NCI-H460 (cell line): Measurements from ENCODE around the gene MAP1LC3B. TPM values are rescaled to one million over a fixed set of nuclear protein-coding genes. Genes with fewer than 3 reads are reported as not detected.
"Not testable (repeated sequence)": the region's sequence is repeated elsewhere in the genome, so short reads cannot be mapped to it uniquely, and the experiment has no call there.

Experiments
- DNase-seq: peaks from one replicate; pipeline ENCODE4 v3.0.0-alpha.2; 2016; ENCODE audit warnings: low read depth; ENCODE audit errors: extremely low read depth
- total RNA-seq: library from RNA; depleted of rRNA; stranded (reverse); fragments of >200 nt; shearing (Covaris generic); gene quantifications from 2 replicates; pipeline ENCODE4 v1.2.3, GENCODE V29; 2014

The MAP1LC3B gene
- total RNA-seq, 1 experiment from 2014 or later = 42.9 TPM

- DNase-seq = no peak
These were observed 11.7 kb upstream of the MAP1LC3B start for GRCh38 chr16:87380403-87380802.

DNA sequence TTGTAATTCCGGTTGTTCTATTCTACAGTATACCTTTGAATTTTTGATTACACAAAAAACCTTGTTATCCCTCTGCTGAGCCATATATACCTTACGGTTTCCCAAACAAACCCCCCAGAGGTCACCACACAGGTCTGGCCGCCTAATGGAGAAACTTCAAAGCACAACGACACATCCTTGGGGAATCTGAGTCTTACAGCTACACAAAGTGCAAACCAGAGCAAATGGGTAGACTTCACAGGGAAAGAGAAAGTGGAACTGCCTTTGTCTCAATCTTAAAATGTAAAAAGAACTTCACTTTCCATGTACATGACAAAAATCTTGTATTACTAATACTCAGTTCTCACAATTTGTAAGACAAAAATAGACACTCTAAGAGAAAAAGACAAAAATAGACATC lies 11.3 kb upstream of the MAP1LC3B start:
- DNase-seq = no peak

DNA sequence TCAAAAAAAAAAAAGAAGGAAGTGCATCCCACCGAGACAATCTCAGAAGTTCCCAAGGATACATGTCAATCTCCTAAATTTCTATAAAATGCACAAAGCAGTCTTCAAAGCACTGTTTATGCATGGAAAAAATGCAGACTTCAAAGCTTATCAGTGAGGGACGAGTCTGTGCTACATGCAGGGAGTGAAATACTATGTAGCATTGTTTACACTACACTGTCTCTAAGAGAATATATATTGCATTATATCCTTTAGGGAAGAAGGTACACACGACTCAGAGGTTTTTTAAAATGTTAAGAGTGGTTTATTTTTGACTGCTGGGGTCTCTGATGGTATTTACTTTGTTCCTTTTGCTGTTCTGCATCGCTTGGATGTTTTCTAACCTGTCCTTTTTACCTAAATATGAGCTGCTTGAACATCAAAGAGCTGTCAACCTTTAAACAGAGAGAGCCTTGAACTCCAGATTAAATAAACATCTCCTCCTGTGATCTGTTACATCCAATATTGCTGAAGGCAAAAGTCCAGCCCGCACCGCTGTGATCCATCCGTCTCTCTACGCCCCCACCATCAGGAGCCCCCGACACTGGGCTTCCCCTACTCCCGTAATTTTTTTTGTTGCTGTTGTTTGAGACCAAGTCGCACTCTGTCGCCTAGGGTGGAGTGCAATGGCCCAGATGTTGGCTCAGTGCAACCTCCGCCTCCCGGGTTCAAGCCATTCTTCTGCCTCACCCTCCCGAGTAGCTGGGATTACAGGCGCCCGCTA lies 9.9 kb upstream of the MAP1LC3B start:
- DNase-seq = no peak

GRCh38 chr16:87383505-87384161 lies 8.5 kb upstream of the MAP1LC3B start, which contains the start of gene FBXO31:
TSS of gene FBXO31 (minus strand) at chr16:87383776. CDS start at chr16:87383744, 32 bp downstream.
- DNase-seq = peak; percentile 79

- no peak for DNase-seq
These were observed 7.8 kb upstream of the MAP1LC3B start for GRCh38 chr16:87384162-87384874.

- not testable (repeated sequence) for DNase-seq
These were observed 7.3 kb upstream of the MAP1LC3B start for GRCh38 chr16:87384875-87385167.

DNA sequence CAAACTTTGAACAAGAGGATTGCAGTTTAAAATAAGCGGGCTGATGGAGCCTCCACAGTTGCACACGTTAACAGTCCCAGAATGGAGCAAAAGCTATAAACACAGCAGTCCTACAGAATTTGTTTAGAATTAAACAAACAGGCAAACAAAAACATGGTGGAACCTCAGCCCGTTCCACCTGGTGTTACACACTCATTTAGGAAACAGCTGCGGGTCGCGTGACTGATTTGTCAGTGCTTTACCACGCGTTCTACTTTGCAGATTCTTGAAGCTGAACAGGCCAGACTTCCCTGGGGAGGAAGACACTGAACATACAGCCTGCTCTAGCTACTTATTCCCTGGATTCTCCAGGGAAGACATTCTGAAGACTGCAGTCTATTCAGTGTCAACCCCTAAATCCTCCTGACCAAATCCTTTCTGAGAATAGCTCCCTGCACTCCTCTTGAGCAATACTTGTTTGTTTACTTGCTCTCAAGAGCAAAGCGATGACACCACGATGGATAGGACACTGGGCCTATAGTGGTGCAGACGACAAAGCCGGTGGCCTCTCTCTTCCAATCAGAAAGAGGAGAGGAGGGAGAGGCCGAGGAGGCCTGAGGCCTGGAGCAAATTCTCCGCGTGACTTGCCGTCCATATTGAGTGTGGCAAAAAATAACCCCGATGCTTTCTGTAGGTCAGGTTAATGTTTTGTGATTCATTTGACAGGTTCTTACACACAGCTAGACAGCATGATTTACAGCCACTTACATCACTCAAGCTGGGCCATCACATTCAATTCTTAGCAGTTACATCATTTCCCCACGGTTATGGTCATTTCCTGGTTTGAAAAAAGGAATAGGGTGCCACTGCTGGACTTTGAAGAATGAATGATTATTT lies 4.0 kb upstream of the MAP1LC3B start:
- DNase-seq = peak; percentile 98

- DNase-seq = no peak
These were observed 3.4 kb upstream of the MAP1LC3B start for GRCh38 chr16:87388818-87389134.

DNA sequence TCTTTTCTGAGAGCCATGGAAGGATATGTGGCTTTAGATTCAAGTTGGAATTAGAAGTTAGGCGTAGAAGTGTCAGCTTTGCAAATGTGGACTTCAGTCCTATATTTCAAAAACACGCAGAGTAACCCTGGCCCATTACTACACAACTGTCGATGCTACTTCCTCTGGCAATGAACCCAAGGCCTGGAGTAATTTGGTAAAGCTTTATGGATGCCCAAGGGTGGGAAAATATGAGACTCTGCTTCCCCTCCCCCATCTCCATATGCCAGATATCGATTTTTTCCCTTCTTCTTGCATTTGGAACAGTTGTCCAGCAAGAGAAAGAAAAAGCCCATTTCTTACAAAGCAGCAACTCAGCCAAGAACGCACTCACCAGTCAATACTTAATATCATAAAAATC lies 2.9 kb upstream of the MAP1LC3B start:
- DNase-seq = no peak

- not testable (repeated sequence) for DNase-seq
These were observed 2.2 kb upstream of the MAP1LC3B start for GRCh38 chr16:87389914-87390313.

- DNase-seq = no peak
These were observed 1.4 kb upstream of the MAP1LC3B start for GRCh38 chr16:87390641-87391323.

- DNase-seq = peak; percentile 39
These were observed 699 bp upstream of the MAP1LC3B start for GRCh38 chr16:87391324-87391949.

GRCh38 chr16:87392821-87393679 lies 914 bp downstream of the MAP1LC3B start:
- no peak for DNase-seq

- DNase-seq = no peak
These were observed 1.5 kb downstream of the MAP1LC3B start for GRCh38 chr16:87393680-87394055.

- DNase-seq = no peak
These were observed 3.2 kb downstream of the MAP1LC3B start for GRCh38 chr16:87395181-87395842.

GRCh38 chr16:87404764-87405625 lies 12.9 kb downstream of the MAP1LC3B start:
- no peak for DNase-seq

DNA sequence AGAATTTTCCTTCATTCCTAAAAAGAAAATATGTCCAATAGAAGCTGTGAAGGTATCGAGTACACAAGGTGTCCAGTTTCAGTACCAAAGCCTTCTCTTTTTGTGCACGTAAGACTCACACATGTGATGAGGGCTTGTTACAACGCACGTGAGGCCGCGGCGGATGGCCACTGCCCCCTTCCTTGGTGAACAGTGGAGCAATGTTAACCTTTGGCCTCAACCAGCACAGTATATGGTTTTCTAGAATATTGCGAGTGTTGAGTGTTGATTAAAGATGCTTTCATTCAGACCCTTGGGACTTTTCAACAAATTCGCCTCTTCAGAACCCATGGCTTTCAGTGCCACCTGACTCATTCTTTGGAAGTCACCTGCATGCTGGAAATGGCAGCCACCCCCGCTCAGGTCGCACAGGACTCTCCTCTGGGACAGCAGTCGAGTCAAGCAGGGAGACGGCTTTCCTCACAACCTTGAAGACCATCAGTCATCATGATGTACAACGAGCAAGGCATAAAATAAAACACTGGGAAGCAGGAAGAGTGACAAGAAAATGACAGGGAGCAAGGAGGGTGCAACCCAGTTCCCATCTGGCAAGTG lies 14.5 kb downstream of the MAP1LC3B start:
- no peak for DNase-seq
